Measurements from ENCODE around the gene ENO1. TPM values are rescaled to one million over a fixed set of nuclear protein-coding genes. Genes with fewer than 3 reads are reported as not detected.

The ENO1 gene
- total and polyA plus RNA-seq, 9 of the 15 experiments (the other 6 are each of a cell fraction or from before 2014, with no cell fraction given), result 2,249 to 7,472 (median 2,868) TPM

DNA sequence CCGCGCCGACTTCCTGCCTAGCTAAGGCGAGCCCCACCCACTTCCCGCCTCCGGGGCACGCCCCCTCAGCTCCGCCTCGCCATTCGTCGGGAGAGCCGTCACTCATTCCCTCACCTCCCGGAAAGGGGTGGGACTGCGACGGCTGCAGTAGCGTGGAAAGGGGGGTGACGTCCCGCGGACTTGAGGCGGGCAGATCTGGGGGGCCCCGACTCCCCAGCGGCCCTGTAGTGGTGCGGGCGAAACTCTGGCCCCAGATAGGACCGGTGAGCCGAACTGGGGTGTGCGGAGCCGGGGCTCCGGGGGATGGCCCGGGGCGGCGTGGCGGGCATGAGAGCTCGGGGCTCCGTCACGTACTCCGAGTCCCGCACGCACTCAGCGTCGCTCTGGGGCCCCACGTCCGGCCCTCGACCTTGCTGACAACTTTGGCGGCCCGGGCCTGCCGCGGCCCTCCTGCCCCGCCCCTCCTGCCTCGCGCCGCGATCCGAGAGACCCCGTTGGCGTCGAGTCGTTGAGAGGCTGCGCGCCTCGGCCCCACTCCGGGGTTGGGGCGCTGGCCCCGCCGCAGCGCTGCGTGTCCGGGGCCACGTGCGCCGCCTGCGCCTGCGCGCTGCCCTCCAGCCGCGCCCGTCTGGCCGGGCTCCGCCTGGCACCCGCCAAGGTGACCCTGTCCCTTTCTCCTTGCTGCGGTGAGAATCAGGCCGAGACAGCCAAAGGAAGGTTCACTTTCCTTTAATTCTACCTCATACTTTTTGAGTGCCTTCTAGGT, 395 bp upstream of the ENO1 start (continued):
- TF ChIP-seq, protein P1, sequence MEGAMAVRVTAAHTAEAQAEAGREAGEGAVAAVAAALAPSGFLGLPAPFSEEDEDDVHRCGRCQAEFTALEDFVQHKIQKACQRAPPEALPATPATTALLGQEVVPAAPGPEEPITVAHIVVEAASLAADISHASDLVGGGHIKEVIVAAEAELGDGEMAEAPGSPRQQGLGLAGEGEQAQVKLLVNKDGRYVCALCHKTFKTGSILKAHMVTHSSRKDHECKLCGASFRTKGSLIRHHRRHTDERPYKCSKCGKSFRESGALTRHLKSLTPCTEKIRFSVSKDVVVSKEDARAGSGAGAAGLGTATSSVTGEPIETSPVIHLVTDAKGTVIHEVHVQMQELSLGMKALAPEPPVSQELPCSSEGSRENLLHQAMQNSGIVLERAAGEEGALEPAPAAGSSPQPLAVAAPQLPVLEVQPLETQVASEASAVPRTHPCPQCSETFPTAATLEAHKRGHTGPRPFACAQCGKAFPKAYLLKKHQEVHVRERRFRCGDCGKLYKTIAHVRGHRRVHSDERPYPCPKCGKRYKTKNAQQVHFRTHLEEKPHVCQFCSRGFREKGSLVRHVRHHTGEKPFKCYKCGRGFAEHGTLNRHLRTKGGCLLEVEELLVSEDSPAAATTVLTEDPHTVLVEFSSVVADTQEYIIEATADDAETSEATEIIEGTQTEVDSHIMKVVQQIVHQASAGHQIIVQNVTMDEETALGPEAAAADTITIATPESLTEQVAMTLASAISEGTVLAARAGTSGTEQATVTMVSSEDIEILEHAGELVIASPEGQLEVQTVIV (CRISPR knock-in tag; IDR thresholded peaks at IDR 0.05; ENCODE audit: borderline replicate concordance), result no peak
- TF ChIP-seq, protein P2, sequence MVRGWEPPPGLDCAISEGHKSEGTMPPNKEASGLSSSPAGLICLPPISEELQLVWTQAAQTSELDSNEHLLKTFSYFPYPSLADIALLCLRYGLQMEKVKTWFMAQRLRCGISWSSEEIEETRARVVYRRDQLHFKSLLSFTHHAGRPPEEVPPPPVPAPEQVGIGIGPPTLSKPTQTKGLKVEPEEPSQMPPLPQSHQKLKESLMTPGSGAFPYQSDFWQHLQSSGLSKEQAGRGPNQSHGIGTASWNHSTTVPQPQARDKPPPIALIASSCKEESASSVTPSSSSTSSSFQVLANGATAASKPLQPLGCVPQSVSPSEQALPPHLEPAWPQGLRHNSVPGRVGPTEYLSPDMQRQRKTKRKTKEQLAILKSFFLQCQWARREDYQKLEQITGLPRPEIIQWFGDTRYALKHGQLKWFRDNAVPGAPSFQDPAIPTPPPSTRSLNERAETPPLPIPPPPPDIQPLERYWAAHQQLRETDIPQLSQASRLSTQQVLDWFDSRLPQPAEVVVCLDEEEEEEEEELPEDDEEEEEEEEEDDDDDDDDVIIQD (CRISPR knock-in tag; IDR thresholded peaks at IDR 0.05), result peak; percentile 74; the same call in 1 of the 2 replicates
- TF ChIP-seq NONO (IDR thresholded peaks at IDR 0.05; ENCODE audit: low read depth in 2 of 2, low read length in 1 of 2), result peak; percentile 33 to 90
- TF ChIP-seq, protein P3, sequence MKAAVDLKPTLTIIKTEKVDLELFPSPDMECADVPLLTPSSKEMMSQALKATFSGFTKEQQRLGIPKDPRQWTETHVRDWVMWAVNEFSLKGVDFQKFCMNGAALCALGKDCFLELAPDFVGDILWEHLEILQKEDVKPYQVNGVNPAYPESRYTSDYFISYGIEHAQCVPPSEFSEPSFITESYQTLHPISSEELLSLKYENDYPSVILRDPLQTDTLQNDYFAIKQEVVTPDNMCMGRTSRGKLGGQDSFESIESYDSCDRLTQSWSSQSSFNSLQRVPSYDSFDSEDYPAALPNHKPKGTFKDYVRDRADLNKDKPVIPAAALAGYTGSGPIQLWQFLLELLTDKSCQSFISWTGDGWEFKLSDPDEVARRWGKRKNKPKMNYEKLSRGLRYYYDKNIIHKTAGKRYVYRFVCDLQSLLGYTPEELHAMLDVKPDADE (conservative IDR thresholded peaks at IDR 0.05; ENCODE audit: control insufficient read depth, low read depth, low read length), result peak; percentile 46; the same call in 1 of the 2 replicates
- peak; percentile 67 for TF ChIP-seq SUPT5H (IDR thresholded peaks at IDR 0.05)
- peak; percentile 71 for TF ChIP-seq SAFB (IDR thresholded peaks at IDR 0.05; ENCODE audit: borderline replicate concordance, low read depth, low read length)
- peak; percentile 80; the same call in 1 of the 2 replicates for TF ChIP-seq KAT7 (CRISPR knock-in tag; IDR thresholded peaks at IDR 0.05; ENCODE audit: borderline replicate concordance)
- TF ChIP-seq ZNF76 (CRISPR knock-in tag; IDR thresholded peaks at IDR 0.05; ENCODE audit: borderline replicate concordance), result peak; percentile 87; the same call in 1 of the 2 replicates
- TF ChIP-seq BACH1 (tag; IDR thresholded peaks at IDR 0.05), result no peak
- TF ChIP-seq, protein P4, sequence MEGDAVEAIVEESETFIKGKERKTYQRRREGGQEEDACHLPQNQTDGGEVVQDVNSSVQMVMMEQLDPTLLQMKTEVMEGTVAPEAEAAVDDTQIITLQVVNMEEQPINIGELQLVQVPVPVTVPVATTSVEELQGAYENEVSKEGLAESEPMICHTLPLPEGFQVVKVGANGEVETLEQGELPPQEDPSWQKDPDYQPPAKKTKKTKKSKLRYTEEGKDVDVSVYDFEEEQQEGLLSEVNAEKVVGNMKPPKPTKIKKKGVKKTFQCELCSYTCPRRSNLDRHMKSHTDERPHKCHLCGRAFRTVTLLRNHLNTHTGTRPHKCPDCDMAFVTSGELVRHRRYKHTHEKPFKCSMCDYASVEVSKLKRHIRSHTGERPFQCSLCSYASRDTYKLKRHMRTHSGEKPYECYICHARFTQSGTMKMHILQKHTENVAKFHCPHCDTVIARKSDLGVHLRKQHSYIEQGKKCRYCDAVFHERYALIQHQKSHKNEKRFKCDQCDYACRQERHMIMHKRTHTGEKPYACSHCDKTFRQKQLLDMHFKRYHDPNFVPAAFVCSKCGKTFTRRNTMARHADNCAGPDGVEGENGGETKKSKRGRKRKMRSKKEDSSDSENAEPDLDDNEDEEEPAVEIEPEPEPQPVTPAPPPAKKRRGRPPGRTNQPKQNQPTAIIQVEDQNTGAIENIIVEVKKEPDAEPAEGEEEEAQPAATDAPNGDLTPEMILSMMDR (IDR thresholded peaks at IDR 0.05 in 2 of 3, conservative IDR thresholded peaks at IDR 0.05 in 1 of 3; ENCODE audit: insufficient read depth in 2 of 3, low read depth in 1 of 3, low read length in 3 of 3), result no peak; a peak in 3 of 6 replicates
- TF ChIP-seq MCM5 (IDR thresholded peaks at IDR 0.05; ENCODE audit: low read depth), result no peak
- 0 out of 2 replicates have a peak, but pooled peaks have one; percentile 5 for TF ChIP-seq NCOR1 (IDR thresholded peaks at IDR 0.05)
- TF ChIP-seq SMARCC2 (IDR thresholded peaks at IDR 0.05; ENCODE audit: low read depth), result no peak
- TF ChIP-seq STAG1 (CRISPR knock-in tag; IDR thresholded peaks at IDR 0.05; ENCODE audit: borderline replicate concordance), result peak; percentile 53
- TF ChIP-seq CHD1 (IDR thresholded peaks at IDR 0.05; ENCODE audit: low read length), result peak; percentile 1
